Activated CD4-positive, alpha-beta T cell treated with anti-CD3 and anti-CD28 coated beads, Interleukin-2, Interleukin-6, amounts not matched to agents 100 ng/mL and 50 ng/mL, durations not matched to agents 16 hours and 8 hours (primary cell): ENCODE data around the gene TFIP11.

Experiments
- DNase-seq: peaks from one replicate; pipeline ENCODE4 v3.0.0-alpha.2; 2020

TFIP11 gene

GRCh38 chr22:26445577-26446275 lies 66.5 kb downstream of the TFIP11 start:
- DNase-seq: no peak

- DNase-seq: no peak
These were observed 67.5 kb downstream of the TFIP11 start for GRCh38 chr22:26444777-26445176.

GRCh38 chr22:26443901-26444690 lies 68.2 kb downstream of the TFIP11 start:
- no peak for DNase-seq

- DNase-seq: no peak
These were observed 70.1 kb downstream of the TFIP11 start for GRCh38 chr22:26442086-26442756.
